ENCODE measurements around the gene NXPH2. TPM values are rescaled to one million over a fixed set of nuclear protein-coding genes. Genes with fewer than 3 reads are reported as not detected.

The NXPH2 gene
- polyA plus RNA-seq, 1 of the 3 experiments (the other 2 are of a cell fraction) = not detected

- WGBS (ENCODE audit: low lambda C conversion rate) = 79% methylated on average over 4 of the region's 5 CpGs
Measured at GRCh38 chr2:138713069-138713496, 67.1 kb downstream of the NXPH2 start.

More at GRCh38 chr2:138713069-138713496, 67.1 kb downstream of the NXPH2 start:
- no peaks in the 10 kb centered on the region for H3K36me3 ChIP-seq (replicated peaks in 1 of 2; ENCODE audit: control insufficient read depth in 1 of 2, insufficient read depth in 2 of 2, low read length in 1 of 2)
- H3K27ac ChIP-seq (ENCODE audit: low read depth in 2 of 2, low read length in 1 of 2) = no peak overlapping the region
- H3K4me2 ChIP-seq = no peak overlapping the region
- H2AFZ ChIP-seq (ENCODE audit: low read depth) = no peak overlapping the region
- H3K27me3 ChIP-seq (ENCODE audit: insufficient read depth) = no peaks in the 10 kb centered on the region
- no peak overlapping the region for H3K4me3 ChIP-seq (ENCODE audit: low read depth in 2 of 2, low read length in 1 of 2)
- H3F3A ChIP-seq (replicated peaks; ENCODE audit: insufficient read depth) = no peaks in the 10 kb centered on the region
- ChIA-PET POLR2A (no interaction called here), CTCF (interaction anchor here (0.8 kb wide), 1 partner anchor 28 kb away, joined by 3 read pairs; no protein-coding TSS in a partner anchor)
- no peaks in the 10 kb centered on the region for H3K9me3 ChIP-seq
- DNase-seq = no peak
- no peak overlapping the region for H3K9ac ChIP-seq
- H3K79me2 ChIP-seq (ENCODE audit: insufficient read depth) = no peaks in the 10 kb centered on the region
- H3K9me2 ChIP-seq = no peaks in the 10 kb centered on the region
- H3K4me1 ChIP-seq (ENCODE audit: control insufficient read depth in 1 of 2, insufficient read depth in 2 of 2, low read depth in 1 of 2, low read length in 1 of 2) = peaks cover 0 to 4% of the 10 kb centered on the region in 2 experiments; a peak in 2 of 4 replicates
- no peak for TF ChIP-seq EP300 (IDR thresholded peaks at IDR 0.05; ENCODE audit: borderline replicate concordance in 1 of 2, low read depth in 1 of 2, low read length in 1 of 2)
- no peak for TF ChIP-seq MAX (IDR thresholded peaks at IDR 0.05; ENCODE audit: low read depth)
- TF ChIP-seq FOXJ3 (CRISPR knock-in tag; IDR thresholded peaks at IDR 0.05) = no peak
- TF ChIP-seq PBX3 (IDR thresholded peaks at IDR 0.05) = no peak
- no peak for TF ChIP-seq FOXM1 (IDR thresholded peaks at IDR 0.05; ENCODE audit: low read depth)
- no peak for TF ChIP-seq NRF1 (IDR thresholded peaks at IDR 0.05; ENCODE audit: low read depth, low read length)
- no peak for TF ChIP-seq GABPA (IDR thresholded peaks at IDR 0.05; ENCODE audit: low read depth)
- no peak for TF ChIP-seq RAD21 (IDR thresholded peaks at IDR 0.05; ENCODE audit: low read length)
- TF ChIP-seq RCOR1 (IDR thresholded peaks at IDR 0.05; ENCODE audit: low read length) = no peak
- no peak for TF ChIP-seq USF1 (IDR thresholded peaks at IDR 0.05; ENCODE audit: borderline replicate concordance, low read depth)
- TF ChIP-seq YY1 (IDR thresholded peaks at IDR 0.05; ENCODE audit: low read depth) = no peak
- no peak for TF ChIP-seq REST (IDR thresholded peaks at IDR 0.05; ENCODE audit: low read depth, low read length)
- TF ChIP-seq ZBTB33 (IDR thresholded peaks at IDR 0.05; ENCODE audit: borderline replicate concordance, low read depth) = no peak
- TF ChIP-seq RFX5 (IDR thresholded peaks at IDR 0.05; ENCODE audit: low read length) = no peak
- no peak for TF ChIP-seq USF2 (IDR thresholded peaks at IDR 0.05; ENCODE audit: borderline replicate concordance, low read depth, low read length)
- no peak for TF ChIP-seq EZH2phosphoT487 (IDR thresholded peaks at IDR 0.05; ENCODE audit: borderline replicate concordance, low read depth)
- no peak for TF ChIP-seq GATA2 (CRISPR knock-in tag; IDR thresholded peaks at IDR 0.05)
- no peak for TF ChIP-seq JUND (IDR thresholded peaks at IDR 0.05)
- no peak for TF ChIP-seq RXRA (IDR thresholded peaks at IDR 0.05; ENCODE audit: borderline replicate concordance, low read depth)
- no peaks in the 10 kb centered on the region for H4K20me1 ChIP-seq (ENCODE audit: insufficient read depth)
